GM21786 (cell line): ENCODE data around the gene TMC4.
A peak's percentile ranks its signal among the peaks of the same experiment; 100 is the strongest.
"Not testable (repeated sequence)": the region's sequence is repeated elsewhere in the genome, so short reads cannot be mapped to it uniquely, and the experiment has no call there.

Experiments used
- ATAC-seq: cut with Tn5 transposase; IDR thresholded peaks from one replicate; pipeline ENCODE4 v1.9.1; 2021; ENCODE audit not compliant: unreplicated experiment

The TMC4 gene, protein sequence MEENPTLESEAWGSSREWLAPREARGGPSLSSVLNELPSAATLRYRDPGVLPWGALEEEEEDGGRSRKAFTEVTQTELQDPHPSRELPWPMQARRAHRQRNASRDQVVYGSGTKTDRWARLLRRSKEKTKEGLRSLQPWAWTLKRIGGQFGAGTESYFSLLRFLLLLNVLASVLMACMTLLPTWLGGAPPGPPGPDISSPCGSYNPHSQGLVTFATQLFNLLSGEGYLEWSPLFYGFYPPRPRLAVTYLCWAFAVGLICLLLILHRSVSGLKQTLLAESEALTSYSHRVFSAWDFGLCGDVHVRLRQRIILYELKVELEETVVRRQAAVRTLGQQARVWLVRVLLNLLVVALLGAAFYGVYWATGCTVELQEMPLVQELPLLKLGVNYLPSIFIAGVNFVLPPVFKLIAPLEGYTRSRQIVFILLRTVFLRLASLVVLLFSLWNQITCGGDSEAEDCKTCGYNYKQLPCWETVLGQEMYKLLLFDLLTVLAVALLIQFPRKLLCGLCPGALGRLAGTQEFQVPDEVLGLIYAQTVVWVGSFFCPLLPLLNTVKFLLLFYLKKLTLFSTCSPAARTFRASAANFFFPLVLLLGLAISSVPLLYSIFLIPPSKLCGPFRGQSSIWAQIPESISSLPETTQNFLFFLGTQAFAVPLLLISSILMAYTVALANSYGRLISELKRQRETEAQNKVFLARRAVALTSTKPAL

DNA sequence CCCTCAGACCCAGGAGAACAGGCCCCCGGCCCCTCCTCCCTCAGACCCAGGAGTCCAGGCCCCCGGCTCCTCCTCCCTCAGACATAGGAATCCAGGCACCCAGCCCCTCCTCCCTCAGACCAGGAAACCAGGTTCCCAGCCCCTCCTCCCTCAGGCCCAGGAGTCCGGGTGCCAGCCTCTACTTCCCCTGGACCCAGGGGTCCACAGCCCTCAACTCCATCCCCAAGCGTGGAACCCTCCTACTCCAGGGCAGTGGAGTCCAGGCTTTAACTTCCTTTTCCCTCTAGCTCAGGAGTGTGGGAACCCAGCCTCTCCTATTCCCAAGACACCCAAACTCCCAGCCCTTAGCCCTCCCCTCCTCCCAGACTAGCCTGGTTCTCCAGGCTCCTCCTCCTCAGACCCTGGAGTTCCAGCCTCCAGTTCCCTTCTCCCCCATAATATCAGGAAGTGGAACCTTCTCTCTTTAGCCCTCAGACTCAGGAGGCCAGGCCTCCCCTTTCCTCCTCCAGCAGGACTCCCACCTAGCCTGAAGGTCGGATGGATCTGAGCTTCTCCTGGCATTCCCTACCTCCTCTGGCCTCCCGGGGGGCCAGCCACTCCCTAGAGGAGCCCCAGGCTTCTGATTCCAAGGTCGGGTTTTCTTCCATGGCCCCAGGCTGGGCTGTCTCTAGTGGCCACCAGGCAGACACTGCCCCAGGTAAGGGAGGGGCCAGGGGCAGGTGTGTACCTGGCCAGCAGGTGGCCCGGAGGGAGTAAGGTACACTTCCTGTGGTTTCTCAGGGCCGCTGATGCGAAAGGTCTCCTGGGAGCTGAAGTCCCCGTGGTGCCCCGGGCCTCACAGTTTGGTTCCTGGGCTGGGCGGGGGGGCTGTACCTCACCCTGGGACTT is at the start of gene TMC4:
Gene TMC4 (minus strand): TSS at position 690 of the 888 bp plus-strand sequence. CDS start 43 bp downstream, at position 647.
- ATAC-seq, result no peak

DNA sequence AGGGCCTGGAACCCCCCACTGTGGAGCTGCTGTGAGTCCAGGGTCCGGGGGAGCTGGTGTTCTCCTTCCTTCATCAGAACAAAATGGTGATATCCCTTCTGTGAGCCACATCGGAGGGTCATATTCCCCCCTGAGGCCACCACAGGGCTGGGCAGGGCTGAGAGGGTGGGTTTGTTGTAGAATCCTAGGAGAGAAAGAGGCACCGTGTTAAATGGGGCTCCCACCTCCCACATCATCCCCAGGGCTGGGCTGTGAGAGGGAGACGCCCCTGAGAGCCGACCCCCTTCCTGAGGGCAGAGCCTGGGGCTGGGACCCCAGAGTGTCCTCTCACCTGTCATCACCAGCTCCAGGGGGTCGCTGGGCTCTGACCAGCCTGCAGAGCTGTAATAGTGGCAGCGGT is 49.0 kb upstream of the TMC4 start:
- ATAC-seq, result not testable (repeated sequence)

DNA sequence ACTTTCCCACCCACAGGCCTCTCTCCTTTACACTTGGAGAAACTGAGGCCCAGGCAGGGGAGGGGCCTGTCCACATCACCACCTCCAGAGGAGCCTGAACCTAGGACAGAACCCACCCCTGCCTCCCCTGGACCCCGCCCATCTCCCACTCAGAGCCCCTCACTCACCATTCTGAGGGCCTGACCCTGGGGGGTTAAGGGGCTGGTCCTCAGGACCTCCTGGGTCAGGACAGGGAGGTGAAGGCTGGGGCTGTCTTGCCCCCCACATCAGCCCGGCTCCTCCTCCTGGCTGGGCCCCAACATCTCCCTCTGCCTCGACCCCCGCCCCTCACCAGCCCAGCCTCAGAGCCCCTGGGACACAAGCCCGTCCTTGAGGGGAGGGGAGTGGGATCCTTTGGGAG is 46.7 kb upstream of the TMC4 start:
- not testable (repeated sequence) for ATAC-seq

DNA sequence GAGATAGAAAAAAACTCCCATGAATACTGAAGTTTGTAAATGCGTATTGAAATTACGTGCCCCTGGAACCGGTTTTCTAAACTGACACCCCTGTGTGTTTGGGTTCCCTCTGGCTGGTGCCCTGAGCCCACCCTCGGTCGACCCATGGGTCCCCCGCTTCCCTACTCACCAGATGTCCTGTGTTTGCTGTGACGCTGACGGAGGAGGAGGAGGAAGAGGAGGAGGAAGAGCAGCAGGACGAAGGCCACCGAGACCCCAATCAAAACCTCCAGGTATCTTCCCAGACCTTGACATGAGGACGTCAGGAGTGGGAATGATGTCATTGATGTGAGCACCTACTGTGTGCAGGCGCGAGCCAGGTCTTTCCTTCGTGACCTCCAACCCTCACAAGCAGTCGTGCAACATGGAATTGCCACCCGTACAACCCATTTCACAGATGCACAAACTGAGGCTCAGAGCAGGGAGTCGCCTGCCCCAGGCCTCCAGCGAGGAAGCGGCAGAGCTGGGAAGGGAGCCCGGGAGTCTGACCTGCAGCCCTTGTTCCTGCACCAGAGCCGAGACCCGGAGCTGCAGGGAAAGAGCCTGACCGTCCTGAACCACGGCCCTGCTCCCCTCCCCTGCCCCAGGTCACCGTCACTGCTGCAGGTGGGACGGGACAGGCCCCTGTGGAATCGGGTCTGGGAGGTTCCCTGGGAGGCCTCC is 46.2 kb upstream of the TMC4 start:
- ATAC-seq, result no peak

DNA sequence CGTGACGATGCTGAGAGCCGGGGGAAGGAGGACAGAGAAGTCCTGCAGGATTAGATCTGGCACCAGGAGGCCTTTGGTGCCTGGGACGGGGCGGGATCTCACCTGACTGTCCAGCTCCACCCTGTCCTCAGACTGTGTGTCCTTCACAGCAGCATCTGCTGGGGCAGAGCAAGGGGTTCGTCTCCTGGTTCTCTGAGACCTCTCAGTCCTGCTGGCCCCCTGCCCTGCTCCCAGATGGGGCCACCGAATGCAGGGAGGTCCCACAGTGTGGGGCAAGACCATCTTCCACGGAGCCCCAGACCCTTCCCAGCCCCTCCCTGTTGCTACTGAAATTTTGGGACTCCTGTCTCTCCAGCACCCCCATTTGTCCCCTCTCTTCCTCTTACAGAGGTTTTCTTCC is 45.3 kb upstream of the TMC4 start:
- no peak for ATAC-seq

DNA sequence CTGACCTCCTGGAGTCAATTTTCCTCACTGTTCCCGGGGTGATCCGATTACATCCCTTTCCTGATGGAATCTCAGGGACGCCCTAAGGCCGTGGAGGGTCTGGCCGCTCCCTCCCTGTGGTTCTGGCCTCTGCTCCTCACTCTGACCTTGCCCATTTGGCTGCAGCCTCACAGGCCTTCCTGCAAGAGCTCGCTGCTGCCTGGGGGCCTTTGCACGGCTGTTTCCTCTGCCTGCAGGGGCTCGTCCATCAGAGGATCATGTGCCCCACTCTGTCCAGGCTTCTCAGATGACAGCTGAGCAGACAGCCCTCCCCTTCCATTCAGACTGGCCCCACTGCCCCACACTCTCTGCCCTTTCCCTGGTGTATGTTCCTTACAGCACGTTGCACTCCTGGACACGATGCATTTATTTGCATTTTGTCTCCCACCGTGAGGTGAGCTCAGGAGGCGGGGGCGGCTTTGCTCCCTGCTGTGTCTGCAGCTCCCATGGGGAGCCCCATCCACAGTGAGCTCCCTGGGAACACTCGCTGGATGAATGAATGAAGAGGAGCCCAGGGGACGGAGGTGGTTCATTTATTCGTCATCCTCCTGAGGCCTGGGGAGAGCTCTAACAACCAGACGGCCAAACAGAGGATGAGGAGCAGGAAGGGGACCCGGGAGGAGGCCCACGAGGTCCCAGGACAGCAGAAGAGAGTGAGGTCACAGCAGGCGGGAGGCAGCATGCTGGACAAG is 44.7 kb upstream of the TMC4 start:
- ATAC-seq, result not testable (repeated sequence)

DNA sequence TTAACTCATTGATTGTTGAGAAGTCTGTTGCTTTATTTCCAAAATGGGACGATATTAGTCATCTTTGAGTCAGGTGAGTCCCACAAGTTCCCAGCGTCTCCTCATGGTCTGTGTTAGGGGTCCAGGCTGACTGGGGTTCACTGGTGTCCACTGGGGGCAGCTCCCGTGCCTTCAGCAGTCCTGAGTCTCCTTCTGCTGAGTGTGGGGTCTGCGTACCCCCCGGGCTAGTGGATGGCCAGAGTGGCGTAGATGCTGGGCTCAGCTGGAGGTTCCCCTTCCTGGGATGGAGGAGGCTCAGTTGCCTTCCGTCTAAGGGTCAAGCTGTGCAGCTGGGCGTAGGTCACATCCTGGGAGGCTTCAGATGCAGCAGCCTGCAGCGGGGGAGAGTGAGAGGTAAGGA is 43.9 kb upstream of the TMC4 start:
- no peak for ATAC-seq

DNA sequence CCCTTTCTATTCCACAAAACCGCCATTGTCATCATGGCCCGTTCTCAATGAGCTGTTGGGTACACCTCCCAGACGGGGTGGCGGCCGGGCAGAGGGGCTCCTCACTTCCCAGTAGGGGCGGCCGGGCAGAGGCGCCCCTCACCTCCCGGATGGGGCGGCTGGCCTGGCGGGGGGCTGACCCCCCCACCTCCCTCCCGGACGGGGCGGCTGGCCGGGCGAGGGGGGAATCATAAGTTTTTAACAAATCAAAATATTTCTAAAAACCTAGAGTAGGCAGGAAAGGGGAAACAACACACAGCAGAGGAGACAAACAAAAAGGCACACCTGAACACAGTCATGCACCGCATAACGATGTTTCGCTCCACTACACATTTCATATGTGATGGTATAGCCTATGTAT is 41.8 kb upstream of the TMC4 start:
- ATAC-seq, result not testable (repeated sequence)

DNA sequence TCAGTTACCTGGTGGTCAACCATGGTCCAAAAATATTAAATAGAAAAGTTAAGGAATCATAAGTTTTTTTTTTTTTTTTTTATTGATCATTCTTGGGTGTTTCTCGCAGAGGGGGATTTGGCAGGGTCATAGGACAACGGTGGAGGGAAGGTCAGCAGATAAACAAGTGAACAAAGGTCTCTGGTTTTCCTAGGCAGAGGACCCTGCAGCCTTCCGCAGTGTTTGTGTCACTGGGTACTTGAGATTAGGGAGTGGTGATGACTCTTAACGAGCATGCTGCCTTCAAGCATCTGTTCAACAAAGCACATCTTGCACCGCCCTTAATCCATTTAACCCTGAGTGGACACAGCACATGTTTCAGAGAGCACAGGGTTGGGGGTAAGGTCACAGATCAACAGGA is 41.3 kb upstream of the TMC4 start:
- not testable (repeated sequence) for ATAC-seq

DNA sequence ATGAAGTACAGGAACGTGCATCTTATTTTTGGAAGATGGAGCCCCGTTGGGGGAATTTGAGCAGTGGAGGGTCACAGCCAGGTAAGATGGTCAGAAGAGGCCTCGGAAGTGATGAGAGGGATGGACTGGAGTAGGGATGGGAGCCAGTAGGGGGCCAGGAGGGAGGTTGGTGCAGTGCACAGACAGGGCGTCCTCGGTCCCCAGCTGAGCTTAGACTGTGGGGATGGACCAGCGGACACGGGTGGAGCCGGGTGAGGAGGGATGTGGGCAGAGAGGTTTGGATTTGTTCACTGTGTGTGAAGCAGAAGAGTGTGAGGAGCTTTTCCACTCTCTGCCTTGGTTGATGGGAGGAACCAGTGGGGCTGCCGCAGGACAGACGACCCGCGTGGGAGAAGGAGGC is 38.3 kb upstream of the TMC4 start:
- no peak for ATAC-seq

DNA sequence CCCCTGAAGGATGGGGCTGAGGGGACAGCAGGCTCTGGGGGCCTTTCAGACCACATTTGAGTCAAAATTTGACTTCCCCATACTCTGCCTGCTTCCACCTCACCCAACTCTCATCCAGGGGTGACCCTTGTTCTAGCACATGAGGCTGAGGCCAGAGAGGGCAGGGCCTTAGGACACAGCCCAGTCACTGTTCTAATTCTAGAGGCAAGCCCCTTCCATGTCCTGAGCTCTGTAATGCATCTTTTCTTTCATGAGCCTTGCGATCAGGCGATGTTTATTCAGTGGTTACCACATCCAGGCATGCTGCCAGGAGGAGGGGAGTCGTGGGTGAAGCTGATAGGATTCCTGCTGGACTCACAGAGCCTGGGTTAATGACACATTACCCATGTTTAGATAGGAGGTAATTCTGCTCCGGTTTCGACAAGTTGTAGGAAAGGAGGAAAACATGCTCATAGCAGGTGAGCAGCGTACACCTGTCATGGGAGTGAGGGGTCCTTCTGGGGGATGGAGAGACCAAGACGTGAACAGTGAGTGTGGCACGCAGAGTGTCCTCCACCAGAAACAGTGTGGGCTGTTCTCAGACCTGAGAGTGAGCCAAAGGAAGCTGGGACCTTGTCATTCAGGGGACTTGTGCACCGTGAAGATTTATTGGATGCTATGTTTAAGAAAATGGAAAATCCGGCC is 37.0 kb upstream of the TMC4 start:
- ATAC-seq, result no peak

DNA sequence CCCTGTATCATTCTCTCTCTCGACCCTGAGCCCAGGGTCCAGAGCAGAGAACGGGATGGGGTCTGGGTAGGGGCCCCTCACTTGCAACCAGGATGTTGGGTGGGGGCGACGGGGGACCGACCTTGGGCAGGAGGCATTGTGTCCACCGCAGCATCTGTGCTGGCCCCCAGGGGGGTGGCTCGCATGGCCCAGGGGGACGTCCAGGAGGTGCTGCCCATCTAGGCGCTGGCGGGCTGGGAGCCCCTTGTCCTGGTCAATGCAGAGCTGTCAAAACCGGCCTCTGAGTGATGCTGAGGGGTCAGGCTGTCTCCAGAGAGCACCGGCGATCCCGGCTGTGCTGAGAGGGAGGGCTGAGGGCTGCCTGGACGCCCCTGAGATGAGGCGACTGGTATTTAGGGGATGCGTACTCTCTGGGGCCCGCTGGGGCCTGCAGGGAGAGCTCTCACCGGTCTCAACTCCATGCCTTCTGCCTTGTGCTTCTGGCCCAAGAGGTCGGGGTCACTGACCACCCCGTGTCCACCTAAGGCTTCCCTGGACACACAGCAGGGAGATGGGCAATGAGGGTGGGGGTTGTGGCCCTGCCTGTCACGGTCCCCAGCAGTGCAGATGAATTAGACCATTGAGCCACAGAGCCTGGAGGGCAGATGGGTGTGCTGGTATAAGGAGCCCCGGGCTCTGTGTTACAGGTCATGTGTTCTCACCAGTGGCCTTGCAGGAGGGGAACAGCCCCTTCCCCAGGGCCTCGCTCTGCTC is 36.3 kb upstream of the TMC4 start:
- no peak for ATAC-seq

DNA sequence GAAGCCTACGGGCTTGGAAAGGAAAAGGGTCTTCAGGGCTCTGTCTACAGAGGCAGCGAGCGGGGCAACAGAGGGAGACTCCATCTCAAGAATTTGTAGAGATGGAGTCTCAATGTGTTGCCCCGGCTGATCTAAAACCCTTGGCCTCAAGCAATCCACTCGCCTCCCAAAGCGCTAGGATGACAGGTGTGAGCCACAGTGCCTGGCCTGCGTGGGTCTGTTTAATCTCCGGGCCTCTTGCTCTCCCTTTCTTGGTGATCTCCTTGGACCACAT is 35.8 kb upstream of the TMC4 start:
- ATAC-seq, result no peak

DNA sequence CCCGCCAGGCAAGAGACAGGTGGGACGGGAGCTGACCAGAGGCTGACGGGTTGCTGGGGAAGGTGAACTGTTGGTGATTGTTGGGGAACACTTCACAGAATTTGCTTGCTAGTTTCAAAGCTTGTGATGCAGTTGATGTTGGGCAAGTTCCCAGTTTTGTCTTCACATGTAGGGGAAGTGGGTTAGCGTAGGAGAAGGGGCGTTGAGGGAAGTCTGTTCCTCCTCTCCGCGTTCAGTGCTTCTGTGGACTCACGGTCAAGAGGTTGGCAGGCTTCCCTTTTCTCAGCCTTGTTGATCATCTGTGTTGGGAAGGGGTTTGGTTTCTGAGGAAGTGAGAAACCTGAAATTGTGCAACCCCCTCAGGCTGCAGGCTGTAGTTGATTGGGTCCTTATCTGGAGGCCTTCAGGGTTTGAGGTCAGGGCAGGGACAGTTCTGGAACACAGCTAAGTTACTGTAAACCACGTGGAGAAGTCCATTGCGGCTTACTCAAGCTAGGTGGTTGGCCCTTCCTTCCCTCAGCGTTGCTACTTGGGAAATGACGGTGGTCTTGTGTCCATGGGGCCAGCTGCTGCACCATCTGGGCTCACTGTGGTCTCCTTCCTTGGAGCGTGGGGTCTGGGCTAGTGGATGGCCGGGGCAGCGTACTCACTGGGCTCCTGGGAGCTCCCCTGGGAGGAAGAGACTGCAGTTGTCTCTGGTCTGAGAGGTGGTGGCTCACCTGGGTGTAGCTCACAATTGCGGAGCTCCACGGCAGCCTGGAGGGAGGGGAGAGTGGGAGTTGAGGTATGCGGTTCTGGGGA is 35.2 kb upstream of the TMC4 start:
- ATAC-seq, result peak; percentile 42

DNA sequence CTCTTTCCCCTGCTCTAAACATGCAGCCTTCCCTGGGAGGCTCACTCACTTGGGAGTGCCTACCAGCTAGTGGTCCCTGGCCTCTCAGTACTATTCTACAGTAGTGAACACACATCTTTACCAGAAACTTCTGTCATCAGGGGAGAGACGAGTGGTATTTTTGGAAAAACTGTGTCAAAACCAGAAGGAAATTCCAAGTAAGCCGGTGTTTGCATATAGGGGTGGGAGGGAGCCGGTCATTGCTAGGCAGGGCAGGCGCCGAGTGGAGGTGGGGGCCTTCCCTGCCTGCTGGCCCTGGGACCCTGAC is 34.7 kb upstream of the TMC4 start:
- no peak for ATAC-seq

DNA sequence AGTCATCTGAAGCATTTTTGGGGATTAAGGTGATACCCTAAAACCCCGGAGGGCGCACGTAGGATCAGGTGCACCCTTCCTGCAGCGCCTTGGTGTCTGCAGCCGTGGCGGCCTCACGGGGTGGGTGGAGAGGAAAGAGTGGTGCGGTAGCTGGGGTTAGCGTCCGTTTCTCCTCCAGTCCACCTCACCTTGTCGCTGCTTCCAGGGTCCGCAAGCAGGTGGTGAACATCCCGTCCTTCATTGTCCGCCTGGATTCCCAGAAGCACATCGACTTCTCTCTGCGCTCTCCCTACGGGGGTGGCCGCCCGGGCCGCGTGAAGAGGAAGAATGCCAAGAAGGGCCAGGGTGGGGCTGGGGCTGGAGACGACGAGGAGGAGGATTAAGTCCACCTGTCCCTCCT is 34.2 kb upstream of the TMC4 start:
- ATAC-seq, result not testable (repeated sequence)

DNA sequence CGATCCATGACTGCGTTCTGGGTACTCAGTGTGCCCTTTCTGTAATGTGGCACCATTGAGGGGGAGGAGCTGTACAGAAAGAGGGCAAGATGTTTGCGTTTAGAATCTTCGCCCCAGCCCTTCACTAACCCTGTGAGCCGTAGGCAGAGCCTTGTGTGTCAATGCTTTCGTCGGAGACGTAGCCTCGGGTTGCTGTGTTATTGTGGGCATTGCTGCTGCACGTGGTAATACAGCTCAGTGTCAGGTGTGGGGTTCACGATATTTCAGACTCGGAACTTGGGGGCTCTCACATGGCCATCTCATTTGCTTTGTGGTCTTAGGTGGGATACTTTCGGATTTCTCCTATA is 33.8 kb upstream of the TMC4 start:
- no peak for ATAC-seq

DNA sequence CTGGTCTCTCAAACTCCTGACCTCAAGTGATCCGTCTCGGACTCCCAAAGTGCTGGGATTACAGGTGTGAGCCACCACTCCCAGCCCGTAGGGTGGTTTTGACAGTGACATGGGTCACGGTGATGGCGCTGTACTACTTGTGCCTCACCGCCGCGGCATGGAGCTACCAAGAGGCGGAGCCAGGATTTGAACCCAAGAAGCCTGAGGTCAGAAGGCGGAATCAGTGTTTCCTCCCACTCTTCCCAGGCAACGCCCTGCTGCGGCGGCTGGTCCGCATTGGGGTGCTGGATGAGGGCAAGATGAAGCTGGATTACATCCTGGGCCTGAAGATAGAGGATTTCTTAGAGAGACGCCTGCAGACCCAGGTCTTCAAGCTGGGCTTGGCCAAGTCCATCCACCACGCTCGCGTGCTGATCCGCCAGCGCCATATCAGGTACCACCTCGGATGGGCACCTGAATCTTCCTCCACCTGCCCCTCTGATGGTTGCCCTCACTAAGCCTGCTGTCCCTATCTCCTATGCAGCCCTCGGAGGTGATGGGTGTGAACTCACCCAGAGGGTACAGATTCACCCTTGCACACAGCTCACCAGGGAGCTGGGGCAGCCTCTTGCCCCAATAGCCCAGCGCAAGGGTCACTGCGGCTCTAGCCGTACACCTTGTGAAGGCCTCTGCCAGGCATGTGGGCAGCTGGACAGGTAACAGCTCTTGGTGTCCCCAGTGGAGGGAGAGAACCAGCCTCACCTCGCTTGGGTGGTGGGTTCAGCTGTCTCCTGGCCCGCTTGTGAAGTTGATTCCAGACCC is 33.3 kb upstream of the TMC4 start:
- ATAC-seq, result no peak
